GM21390 (cell line): Measurements from ENCODE around the gene OR8H1.

Experiments used
- ATAC-seq: cut with Tn5 transposase; IDR thresholded peaks from one replicate; pipeline ENCODE4 v1.9.1; 2021; ENCODE audit not compliant: unreplicated experiment

OR8H1 gene

GRCh38 chr11:56292154-56292553, at the start of gene OR8H1:
Gene OR8H1, minus strand, starts transcription at chr11:56292254. Its CDS starts 1,192 bp downstream, at chr11:56291062.
- ATAC-seq, result no peak

- no peak for ATAC-seq
Measured at GRCh38 chr11:56340289-56340688, 48.2 kb upstream of the OR8H1 start.

GRCh38 chr11:56333156-56333555, 41.1 kb upstream of the OR8H1 start:
- ATAC-seq, result no peak

GRCh38 chr11:56331861-56332491, 39.9 kb upstream of the OR8H1 start:
- ATAC-seq, result no peak

GRCh38 chr11:56314844-56315243, 22.8 kb upstream of the OR8H1 start, which contains the start of gene OR8K3:
Gene OR8K3, plus strand, starts transcription at chr11:56315144. Its CDS starts 3,163 bp downstream, at chr11:56318307.
- no peak for ATAC-seq

- no peak for ATAC-seq
Measured at GRCh38 chr11:56307836-56308235, 15.8 kb upstream of the OR8H1 start.

- ATAC-seq, result no peak
Measured at GRCh38 chr11:56296898-56297297, 4.8 kb upstream of the OR8H1 start.

- ATAC-seq, result no peak
Measured at GRCh38 chr11:56273854-56274253, 18.2 kb downstream of the OR8H1 start, which contains the start of gene OR5T1. Gene OR5T1, plus strand, starts transcription at chr11:56274154. Its CDS starts 1,485 bp downstream, at chr11:56275639.

GRCh38 chr11:56271092-56271491, 21.0 kb downstream of the OR8H1 start:
- ATAC-seq, result no peak

- ATAC-seq, result no peak
Measured at GRCh38 chr11:56251954-56252353, 40.1 kb downstream of the OR8H1 start, which contains the start of gene OR5T3. Gene OR5T3, plus strand, starts transcription at chr11:56252254. Its CDS starts 0 bp downstream, at chr11:56252254.
